GM19193 (cell line): ENCODE results near the gene COMMD1.

Experiments used
- POLR2A ChIP-seq: IDR thresholded peaks from 4 replicates; pipeline ENCODE4 v1.6.1; 2011; ENCODE audit not compliant: insufficient read depth, insufficient read length; ENCODE audit errors: extremely low read depth

Gene COMMD1

DNA sequence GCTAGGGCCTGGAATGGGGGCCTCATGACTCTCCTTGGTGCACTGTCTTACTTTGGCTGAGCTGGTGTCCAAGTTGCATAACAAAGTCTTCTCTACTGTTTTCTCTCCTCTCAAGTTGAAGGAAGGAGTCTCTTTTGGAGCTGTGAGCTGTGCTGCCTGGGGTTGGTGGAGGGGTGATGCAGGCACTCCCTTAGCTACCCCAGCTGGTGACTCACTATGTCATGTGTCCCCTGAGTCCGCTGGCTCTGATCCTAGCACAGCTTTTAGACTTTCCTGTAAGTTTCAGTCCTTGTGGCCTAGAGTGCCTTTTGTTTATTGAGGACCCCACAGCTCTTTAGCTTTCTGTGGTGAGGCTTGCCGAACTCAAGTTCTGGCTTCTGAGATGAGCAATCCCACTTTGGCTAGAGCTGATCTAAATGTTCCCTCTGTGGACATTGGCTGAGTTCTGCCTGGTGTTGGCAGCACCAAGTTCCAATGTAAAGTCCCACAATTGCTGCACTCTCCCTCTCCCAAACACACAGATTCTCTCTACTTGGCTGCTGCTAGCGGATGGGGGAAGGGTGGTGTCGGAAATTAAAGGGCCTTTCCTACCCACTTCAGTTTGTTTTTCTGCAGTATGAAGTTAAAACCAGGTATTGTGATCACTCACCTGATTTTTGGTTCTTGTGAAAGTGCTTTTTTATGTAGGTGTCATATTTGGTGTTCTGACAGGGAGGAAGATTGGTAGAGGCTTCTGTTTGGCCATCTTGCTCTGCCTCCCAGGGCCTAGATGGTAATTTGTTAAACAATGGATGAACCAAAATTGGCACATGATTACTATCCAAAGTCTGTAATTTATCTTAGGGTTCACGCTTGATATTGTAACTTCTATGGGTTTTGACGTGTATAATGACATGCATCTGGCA lies 83.2 kb downstream of the COMMD1 start:
- no peak for TF ChIP-seq POLR2A

- TF ChIP-seq POLR2A: no peak
Observed at GRCh38 chr2:61993422-61994024, 88.0 kb downstream of the COMMD1 start.

GRCh38 chr2:61994531-61994930 lies 89.1 kb downstream of the COMMD1 start:
- TF ChIP-seq POLR2A: no peak

DNA sequence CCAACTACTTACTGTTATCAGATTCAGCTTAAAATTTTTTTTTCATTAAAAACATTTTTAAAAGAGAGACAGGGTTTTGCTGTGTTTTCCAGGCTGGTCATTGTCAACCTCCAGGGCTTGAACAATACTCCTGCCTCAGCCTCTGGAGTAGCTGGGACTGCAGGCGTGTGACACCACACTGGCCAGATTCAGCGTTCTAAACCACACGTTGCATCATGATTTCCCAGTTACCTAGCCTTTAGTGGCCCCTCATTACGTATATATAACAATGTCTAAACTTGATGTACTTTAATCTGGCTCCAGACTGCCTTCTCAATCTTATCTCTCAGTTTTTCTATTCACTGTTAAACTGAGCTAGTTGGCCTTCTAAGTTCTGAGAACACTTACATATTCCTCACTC lies 89.6 kb downstream of the COMMD1 start:
- no peak for TF ChIP-seq POLR2A

DNA sequence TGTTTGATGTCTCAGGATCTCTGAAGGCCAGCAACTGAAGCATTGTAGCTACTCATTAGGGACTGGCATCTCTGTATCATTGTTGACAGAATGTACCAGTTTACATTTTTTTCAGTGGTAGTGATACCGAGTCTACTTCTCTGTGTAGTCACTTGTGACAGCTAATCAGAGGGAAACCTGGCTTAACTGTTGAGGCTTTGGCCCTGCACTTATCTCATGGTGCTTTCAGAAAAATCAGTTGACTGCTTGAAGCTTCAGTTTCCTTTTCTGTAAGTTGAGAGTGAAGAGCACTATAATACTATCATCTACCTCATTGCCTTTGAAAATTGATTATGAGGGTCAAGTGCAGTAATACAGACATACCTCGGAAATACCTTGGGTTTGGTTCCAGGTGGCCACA lies 90.0 kb downstream of the COMMD1 start:
- TF ChIP-seq POLR2A: no peak

DNA sequence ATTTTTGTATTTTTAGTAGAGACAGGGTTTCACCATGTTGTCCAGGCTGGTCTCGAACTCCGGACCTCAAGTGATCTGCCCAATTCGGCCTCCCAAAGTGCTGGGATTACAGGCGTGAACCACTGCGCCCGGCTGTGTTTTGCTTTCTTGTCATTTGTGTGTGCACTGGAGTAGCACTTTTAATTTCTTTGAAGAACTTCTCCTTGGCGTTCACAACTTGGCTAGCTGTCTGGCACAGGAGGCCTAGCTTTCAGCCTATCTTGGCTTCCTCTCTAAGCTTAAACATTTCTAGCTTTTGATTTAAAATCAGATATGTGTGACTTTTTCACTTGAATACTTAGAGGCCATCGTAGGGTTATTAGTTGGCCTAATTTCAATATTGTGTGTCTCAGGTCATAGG lies 93.0 kb downstream of the COMMD1 start:
- TF ChIP-seq POLR2A: no peak

- no peak for TF ChIP-seq POLR2A
Observed at GRCh38 chr2:62000538-62000937, 95.1 kb downstream of the COMMD1 start.

- no peak for TF ChIP-seq POLR2A
Observed at GRCh38 chr2:62001431-62001830, 96.0 kb downstream of the COMMD1 start.

- TF ChIP-seq POLR2A: no peak
Observed at GRCh38 chr2:62007555-62007954, 102.1 kb downstream of the COMMD1 start.

DNA sequence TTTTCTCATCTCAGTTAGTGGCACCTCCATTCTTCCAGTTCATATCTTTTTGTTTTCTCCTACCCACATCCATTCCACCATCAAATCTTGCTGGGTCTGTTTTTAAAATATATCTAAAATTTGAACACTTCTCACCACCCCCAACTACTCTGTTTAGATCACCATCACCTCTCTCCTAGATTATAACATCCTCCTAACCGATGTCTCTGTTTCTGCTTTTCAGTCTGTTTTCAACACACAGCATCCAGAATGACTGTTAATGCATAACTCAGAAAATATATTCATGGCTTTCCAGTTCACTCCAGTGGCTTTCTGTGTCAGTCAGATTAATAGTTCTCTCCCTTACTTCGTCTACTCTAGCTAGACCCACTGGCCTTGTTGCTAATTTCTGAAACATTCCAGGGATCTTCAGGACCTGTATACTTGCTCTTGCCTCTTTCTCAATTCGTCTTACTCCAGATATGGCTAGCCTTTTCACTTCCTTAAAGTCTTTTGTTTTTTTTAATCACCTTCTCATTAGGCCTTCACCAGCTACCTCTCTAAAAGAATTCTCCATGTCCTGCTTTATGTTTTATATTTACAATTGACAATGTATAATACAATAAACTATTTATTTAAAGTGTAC lies 105.3 kb downstream of the COMMD1 start:
- TF ChIP-seq POLR2A: no peak

- no peak for TF ChIP-seq POLR2A
Observed at GRCh38 chr2:62013641-62014040, 108.2 kb downstream of the COMMD1 start.

GRCh38 chr2:62014102-62014501 lies 108.6 kb downstream of the COMMD1 start:
- no peak for TF ChIP-seq POLR2A

GRCh38 chr2:62016957-62017356 lies 111.5 kb downstream of the COMMD1 start:
- TF ChIP-seq POLR2A: no peak

DNA sequence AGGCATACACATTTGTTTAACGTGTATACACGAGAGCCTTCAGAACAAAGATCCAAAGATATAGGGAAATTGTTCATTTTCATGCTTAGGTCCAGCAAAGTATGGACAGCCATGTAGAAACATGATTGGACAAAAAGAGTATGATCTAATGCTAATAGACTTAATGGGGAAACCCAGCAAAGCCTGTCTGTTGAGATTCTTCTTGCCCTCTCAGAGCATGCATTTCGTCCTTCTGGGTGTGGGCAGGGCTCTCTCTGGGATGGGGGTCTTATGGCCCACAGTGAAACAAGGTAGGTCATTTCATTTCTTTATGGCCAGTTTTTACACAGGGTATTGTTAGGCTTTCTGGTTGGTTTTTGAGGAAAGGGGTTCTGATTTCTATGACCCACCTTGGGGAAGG lies 124.4 kb downstream of the COMMD1 start:
- no peak for TF ChIP-seq POLR2A

DNA sequence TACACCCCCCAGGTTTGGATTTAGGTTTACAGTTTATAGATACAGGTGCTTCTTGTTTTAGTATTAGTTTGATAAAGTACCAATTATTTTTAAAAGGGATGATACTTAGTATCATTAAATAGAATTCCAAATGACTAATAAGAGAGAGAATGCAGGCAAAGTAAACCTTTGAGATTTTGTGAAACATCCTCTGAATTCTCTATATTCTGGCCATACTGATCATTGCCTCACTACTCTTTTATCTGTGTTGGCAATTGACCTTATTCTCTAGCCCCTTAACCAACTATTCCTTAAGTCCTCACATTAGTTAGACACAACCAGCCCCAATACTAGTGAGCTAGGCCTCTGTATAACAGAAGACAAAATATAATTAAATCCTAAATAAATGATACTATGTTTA lies 125.4 kb downstream of the COMMD1 start:
- no peak for TF ChIP-seq POLR2A

DNA sequence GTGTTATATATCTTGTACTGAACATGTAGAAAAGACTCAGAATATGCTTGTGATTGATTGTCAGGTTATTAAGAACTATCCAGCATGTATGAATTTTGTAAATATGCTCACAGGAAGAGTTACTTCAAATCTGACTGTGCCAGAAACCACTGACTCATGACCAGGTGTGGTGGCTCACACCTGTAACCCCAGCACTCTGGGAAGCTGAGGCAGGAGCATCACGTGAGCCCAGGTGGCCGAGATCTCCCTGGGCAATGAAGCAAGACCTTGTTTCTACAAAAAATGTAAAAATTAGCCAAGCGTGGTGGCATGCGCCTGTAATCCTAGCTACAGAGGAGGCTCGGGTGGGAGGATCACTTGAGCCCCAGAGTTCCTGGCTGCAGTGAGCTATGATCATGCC lies 126.6 kb downstream of the COMMD1 start:
- no peak for TF ChIP-seq POLR2A
